GM12873 (cell line): ENCODE results near the gene TCL1A.
A peak's percentile ranks its signal among the peaks of the same experiment; 100 is the strongest.

ENCODE experiments used
- CTCF ChIP-seq: IDR thresholded peaks from 2 replicates; pipeline ENCODE4 v1.5.1; 2012; ENCODE audit warnings: low read depth, mild to moderate bottlenecking, moderate library complexity, low read length, control low read depth; ENCODE audit not compliant: insufficient read depth; ENCODE audit errors: missing control alignments

The TCL1A gene

DNA sequence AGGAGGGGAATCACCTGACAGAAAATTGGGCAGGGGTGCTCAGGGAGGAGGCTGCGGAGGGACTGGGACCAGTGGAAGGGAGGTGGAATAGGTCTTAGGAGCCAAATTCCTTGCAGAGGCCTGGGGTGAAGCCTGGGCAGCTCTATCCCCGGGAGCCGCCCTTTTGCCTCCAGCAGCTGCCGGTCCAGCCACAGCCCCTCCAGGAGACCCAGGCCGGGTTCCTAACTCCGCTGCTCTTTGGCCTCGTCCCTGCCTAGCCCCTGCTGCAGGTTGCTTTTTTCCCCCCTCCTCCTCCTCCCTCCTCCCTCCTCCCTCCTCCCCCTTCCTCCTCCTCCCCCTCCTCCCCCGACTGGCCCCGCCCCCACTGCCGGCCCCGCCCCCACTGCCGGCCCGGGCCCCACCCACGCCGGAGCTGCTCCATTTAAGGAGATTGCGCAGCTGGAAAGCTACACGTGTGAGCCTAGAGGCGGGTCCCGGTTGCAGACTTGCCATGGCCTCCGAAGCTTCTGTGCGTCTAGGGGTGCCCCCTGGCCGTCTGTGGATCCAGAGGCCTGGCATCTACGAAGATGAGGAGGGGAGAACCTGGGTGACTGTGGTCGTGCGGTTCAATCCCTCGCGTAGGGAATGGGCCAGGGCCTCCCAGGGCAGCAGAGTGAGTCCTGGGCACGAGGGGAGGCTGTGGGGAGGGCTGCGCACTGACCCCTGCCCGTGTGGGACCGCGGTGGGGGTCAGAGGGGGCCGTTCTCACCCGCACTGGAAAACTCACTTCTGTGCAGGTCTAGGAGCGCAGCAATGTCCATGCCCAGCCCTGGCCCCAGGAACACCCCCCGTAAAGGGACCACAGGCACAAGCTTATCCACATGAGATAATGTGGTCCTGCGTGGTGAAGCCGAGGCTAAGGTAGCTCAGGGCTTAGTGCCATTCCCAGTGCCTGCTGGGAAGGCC is 27.7 kb downstream of the TCL1A start, which contains the start of gene TCL1B:
Gene TCL1B, plus strand, starts transcription at position 449 of the 945 bp plus-strand sequence. Its CDS starts 42 bp downstream, at position 491.
- no peak for TF ChIP-seq CTCF

GRCh38 chr14:95683793-95684192 is 30.1 kb downstream of the TCL1A start:
- peak; percentile 97 for TF ChIP-seq CTCF

DNA sequence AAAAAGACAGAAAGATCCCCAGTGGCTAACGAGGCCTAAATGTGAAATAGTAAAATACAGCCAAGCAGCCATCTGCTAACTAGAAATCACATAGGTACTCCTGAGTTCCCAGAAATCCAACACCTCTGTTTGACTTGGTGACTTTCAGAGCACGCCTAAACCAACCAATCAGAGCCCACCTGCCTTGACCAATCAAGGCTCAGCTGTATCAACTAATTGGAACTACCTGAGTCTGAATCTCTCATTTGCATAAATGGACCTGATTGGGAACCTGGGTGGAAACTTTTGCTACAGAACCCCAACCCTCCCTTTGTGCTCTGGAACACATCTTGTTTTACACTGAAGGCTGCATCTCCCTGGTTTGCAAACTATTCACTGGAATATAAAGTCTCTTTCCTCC is 32.8 kb downstream of the TCL1A start:
- TF ChIP-seq CTCF = no peak

DNA sequence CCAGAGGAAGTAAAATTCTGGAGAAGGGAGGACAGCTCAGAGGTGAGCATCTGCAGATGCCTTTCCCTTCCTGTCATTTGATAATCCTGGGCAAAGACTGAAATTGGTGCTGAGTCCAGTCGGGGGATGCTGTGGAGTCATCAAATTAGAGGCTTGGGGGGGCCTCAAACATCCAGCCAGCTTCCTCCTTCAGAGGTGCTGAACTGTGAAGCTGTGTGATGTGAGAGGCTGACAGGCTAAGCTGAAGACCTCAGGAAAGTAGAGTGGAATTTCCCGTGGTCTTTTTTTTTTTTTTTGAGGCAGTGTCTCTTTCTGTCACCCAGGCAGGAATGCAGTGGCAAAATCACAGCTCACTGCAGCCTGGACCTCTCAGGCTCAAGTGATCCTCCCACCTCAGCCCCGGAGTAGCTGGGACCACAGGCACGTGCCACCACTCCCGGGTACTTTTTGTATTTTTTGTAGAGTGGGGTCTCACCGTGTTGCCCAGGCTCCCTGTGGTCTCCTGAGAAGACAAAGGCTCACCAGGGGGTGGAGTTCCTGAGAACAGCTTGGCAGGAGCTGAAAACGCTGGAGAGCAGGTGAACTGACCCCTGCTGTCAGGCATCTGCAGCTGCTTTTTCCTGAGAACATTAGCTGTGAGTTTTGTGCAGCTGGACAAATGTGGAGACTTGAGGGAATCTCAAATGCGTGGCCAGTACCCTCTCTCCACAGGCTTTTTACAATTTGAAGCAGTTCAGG is 33.8 kb downstream of the TCL1A start:
- peak; percentile 47 for TF ChIP-seq CTCF

- no peak for TF ChIP-seq CTCF
These were observed 34.6 kb downstream of the TCL1A start for GRCh38 chr14:95679148-95679815.

- no peak for TF ChIP-seq CTCF
These were observed 36.6 kb downstream of the TCL1A start for GRCh38 chr14:95677179-95677835.

DNA sequence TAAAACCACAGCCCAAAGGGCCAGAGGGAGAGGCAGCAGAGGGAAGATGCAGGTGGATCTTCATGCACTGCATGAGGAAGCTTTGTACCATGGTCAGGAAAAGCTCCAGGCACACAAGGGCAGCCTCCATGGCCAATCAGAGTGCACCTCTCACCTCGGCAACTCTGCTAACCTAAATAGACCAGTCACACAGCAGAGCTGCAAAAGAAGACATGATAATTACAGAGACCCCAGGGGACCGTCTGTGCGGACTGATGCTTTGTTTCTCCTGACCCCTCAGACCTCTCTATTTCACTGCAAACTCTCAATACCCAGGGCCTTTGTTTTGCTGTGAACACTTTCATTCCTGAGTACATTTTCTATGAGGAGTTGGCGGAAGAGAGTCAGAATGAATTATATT is 38.4 kb downstream of the TCL1A start:
- TF ChIP-seq CTCF = no peak
